GM23338 (cell line): ENCODE results near the gene KCNT1. TPM values are rescaled to one million over a fixed set of nuclear protein-coding genes. Genes with fewer than 3 reads are reported as not detected.

ENCODE experiments used
- ATAC-seq: fragments of 200-7000 bp; cut with Tn5 transposase; 3 replicates; pipeline ENCODE4 v1.9.1; 2020
- DNase-seq: peaks from one replicate; pipeline ENCODE4 v3.0.0-alpha.2; 2015; ENCODE audit warnings: low spot score
- H2AFZ ChIP-seq: fragments of 200-600 bp; sonication (generic); 2 replicates; pipeline ENCODE4 v1.8.0; 2016; ENCODE audit warnings: antibody characterized with exemption, mild to moderate bottlenecking, moderate library complexity
- H3F3A ChIP-seq: fragments of 200-600 bp; sonication (generic); replicated peaks from 2 replicates; pipeline ENCODE4 v1.8.0; 2017; ENCODE audit warnings: antibody characterized with exemption, mixed run types, low read depth
- H3K27ac ChIP-seq: fragments of 200-600 bp; sonication (generic); 2 replicates; pipeline ENCODE4 v1.6.1; 2016; ENCODE audit warnings: low read depth
- H3K27me3 ChIP-seq: fragments of 200-600 bp; sonication (generic); 2 replicates; pipeline ENCODE4 v1.8.0; 2016; ENCODE audit warnings: mild to moderate bottlenecking, mixed run types, moderate library complexity; ENCODE audit not compliant: insufficient read depth
- H3K36me3 ChIP-seq: fragments of 200-600 bp; sonication (generic); 2 replicates; pipeline ENCODE4 v1.8.0; 2016; ENCODE audit warnings: mild to moderate bottlenecking; ENCODE audit not compliant: insufficient read depth
- H3K4me1 ChIP-seq: fragments of 200-600 bp; sonication (generic); 2 replicates; pipeline ENCODE4 v1.8.0; 2016; ENCODE audit warnings: mild to moderate bottlenecking, moderate library complexity; ENCODE audit not compliant: insufficient read depth
- H3K4me2 ChIP-seq: fragments of 200-600 bp; sonication (generic); 2 replicates; pipeline ENCODE4 v1.7.1; 2017; ENCODE audit warnings: mixed run types
- H3K4me3 ChIP-seq: fragments of 200-600 bp; sonication (generic); 2 replicates; pipeline ENCODE4 v1.6.1; 2016; ENCODE audit warnings: mixed run types
- H3K79me2 ChIP-seq: fragments of 200-600 bp; sonication (generic); replicated peaks from 2 replicates; pipeline ENCODE4 v1.8.0; 2017; ENCODE audit warnings: mild to moderate bottlenecking; ENCODE audit not compliant: insufficient read depth
- H3K9me2 ChIP-seq: fragments of 200-600 bp; sonication (generic); 2 replicates; pipeline ENCODE4 v1.8.0; 2017; ENCODE audit not compliant: insufficient read depth
- H4K20me1 ChIP-seq: fragments of 200-600 bp; sonication (generic); replicated peaks from 2 replicates; pipeline ENCODE4 v1.8.0; 2017; ENCODE audit warnings: mild to moderate bottlenecking; ENCODE audit not compliant: insufficient read depth
- H3K27ac Mint-ChIP-seq: 2 replicates; pipeline ENCODE4 v1.8.0; 2020; ENCODE audit warnings: inconsistent platforms, mild to moderate bottlenecking, moderate library complexity, mixed read lengths
- H3K27me3 Mint-ChIP-seq: 3 replicates; pipeline ENCODE4 v1.8.0; 2022; ENCODE audit warnings: low read depth, mild to moderate bottlenecking, moderate library complexity, mixed read lengths, inconsistent platforms; ENCODE audit not compliant: insufficient read depth, poor library complexity
- H3K36me3 Mint-ChIP-seq: 3 replicates; pipeline ENCODE4 v1.8.0; 2021; ENCODE audit warnings: low read depth, mild to moderate bottlenecking, inconsistent platforms, moderate library complexity, mixed read lengths
- H3K4me1 Mint-ChIP-seq: 3 replicates; pipeline ENCODE4 v1.8.0; 2020; ENCODE audit warnings: mild to moderate bottlenecking, inconsistent platforms, mixed read lengths
- H3K4me3 Mint-ChIP-seq: 3 replicates; pipeline ENCODE4 v1.8.0; 2021; ENCODE audit warnings: moderate library complexity, mild to moderate bottlenecking, inconsistent platforms, mixed read lengths
- H3K9me3 Mint-ChIP-seq: 3 replicates; pipeline ENCODE4 v1.8.0; 2020; ENCODE audit warnings: moderate library complexity, mild to moderate bottlenecking, inconsistent platforms, mixed read lengths
- CREB1 ChIP-seq: fragments of 250-450 bp; sonication (Bioruptor Pico); IDR thresholded peaks from 2 replicates; pipeline ENCODE4 v1.5.0; 2020; ENCODE audit warnings: low read depth, mild to moderate bottlenecking, moderate library complexity
- ETS1 ChIP-seq: IDR thresholded peaks from 2 replicates; pipeline ENCODE4 v1.6.1; 2016; ENCODE audit warnings: antibody characterized with exemption
- EZH2 ChIP-seq: fragments of 200-600 bp; sonication (generic); IDR thresholded peaks from one replicate; pipeline ENCODE4 v1.8.0; 2017; ENCODE audit warnings: antibody characterized with exemption, mild to moderate bottlenecking, low read depth; ENCODE audit not compliant: unreplicated experiment
- EZH2phosphoT487 ChIP-seq: fragments of 200-600 bp; sonication (generic); IDR thresholded peaks from one replicate; pipeline ENCODE4 v1.8.1; 2018; ENCODE audit warnings: antibody characterized with exemption; ENCODE audit not compliant: unreplicated experiment
- JUNB ChIP-seq: IDR thresholded peaks from one replicate; pipeline ENCODE4 v1.6.1; 2016; ENCODE audit warnings: antibody characterized with exemption; ENCODE audit not compliant: unreplicated experiment
- NANOG ChIP-seq: IDR thresholded peaks from 2 replicates; pipeline ENCODE4 v1.6.1; 2016; ENCODE audit warnings: antibody characterized with exemption, borderline replicate concordance
- POLR2AphosphoS5 ChIP-seq: IDR thresholded peaks from 2 replicates; pipeline ENCODE4 v1.6.1; 2016; ENCODE audit warnings: antibody characterized with exemption, low read depth
- STAT1 ChIP-seq: IDR thresholded peaks from one replicate; pipeline ENCODE4 v1.6.1; 2016; ENCODE audit warnings: antibody characterized with exemption; ENCODE audit not compliant: unreplicated experiment
- ZNF331 ChIP-seq: fragments of 250-450 bp; sonication (Bioruptor Pico); IDR thresholded peaks from 2 replicates; pipeline ENCODE4 v1.5.0; 2020; ENCODE audit warnings: low read depth, mild to moderate bottlenecking, moderate library complexity
- polyA plus RNA-seq: library from polyadenylated mRNA; unstranded; fragments of >200 nt; fragmentation: Nextera tagmentation; extraction: Ambion mirVana; gene quantifications from 2 replicates; pipeline ENCODE4 v1.2.1, GENCODE V29; 2016
- total RNA-seq: library from RNA; depleted of rRNA; stranded (reverse); fragments of >200 nt; shearing (Covaris generic); gene quantifications from 2 replicates; pipeline ENCODE4 v1.2.3, GENCODE V29; 2014
- TF ChIP-seq, protein P1 (sequence below), 2 experiments: fragments of 200-600 bp in 1 of 2; sonication (generic) in 1 of 2; conservative IDR thresholded peaks; 2 replicates each; pipeline versions ENCODE4 v1.5.1 to v1.6.1; 2016 to 2017; ENCODE audit warnings: antibody characterized with exemption in 2 of 2, low read depth in 2 of 2, mild to moderate bottlenecking in 2 of 2, moderate library complexity in 1 of 2
- TF ChIP-seq, protein P2 (sequence below): fragments of 250-450 bp; sonication (Bioruptor Pico); IDR thresholded peaks from 2 replicates; pipeline ENCODE4 v1.5.0; 2020; ENCODE audit warnings: mild to moderate bottlenecking, moderate library complexity

Gene KCNT1
- total and polyA plus RNA-seq, 2 experiments from 2014 or later = 0.05 to 0.28 TPM

DNA sequence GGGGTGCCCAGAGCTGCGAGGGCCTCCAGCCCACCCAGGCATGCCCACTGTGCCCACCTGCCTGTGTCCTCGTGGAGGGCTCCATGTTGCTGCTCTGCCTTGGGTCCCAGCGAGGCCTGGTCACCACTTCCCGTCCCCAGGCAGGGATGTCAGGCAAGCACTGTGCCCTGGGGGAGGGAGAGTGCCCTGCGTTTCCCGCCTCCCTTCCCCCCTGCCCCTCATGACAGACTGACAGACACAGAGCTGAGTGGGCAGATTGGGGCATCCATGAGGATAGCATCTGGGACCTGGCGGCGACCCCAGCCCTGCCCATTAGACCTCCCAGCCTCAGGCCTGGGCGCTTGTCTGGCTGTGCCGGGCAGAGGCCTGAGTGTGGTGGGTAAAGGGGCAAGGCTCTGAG lies 56.9 kb downstream of the KCNT1 start (continued):
- TF ChIP-seq EZH2 = no peak

DNA sequence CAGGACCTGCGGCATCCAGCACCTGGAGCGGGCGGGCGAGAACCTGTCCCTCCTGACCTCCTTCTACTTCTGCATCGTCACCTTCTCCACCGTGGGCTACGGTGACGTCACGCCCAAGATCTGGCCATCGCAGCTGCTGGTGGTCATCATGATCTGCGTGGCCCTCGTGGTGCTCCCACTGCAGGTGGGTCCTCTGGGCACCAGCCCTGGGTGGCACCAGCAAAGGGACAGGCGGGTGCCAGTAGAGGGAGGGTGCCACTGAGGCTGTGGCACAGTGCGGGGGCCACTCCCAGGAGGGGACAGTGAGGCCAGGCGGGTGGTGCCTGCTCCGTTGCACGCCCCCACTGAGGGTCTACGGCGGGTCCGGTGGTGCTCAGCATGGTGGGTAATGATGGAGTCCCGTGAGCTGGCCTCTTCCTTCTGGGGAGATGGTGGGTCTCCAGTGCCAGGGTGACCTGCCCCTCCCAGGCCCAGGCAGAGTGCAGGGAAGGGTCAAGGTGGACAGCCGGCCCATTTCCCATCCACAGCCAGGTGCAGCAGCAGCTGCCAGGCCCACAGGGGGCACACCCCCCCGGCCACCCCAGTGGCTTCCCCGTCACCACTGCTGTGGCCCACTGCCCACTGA lies 57.8 kb downstream of the KCNT1 start:
- Histone ChIP-seq H3K79me2 (no peaks in the 10 kb centered on the region), H3K27me3 (no peaks in the 10 kb centered on the region), H3K4me3 (no peak overlapping the region), H3F3A (no peaks in the 10 kb centered on the region), H3K9me2 (no peaks in the 10 kb centered on the region), H3K27ac (no peak overlapping the region), H2AFZ (no peak overlapping the region), H3K4me1 (no peaks in the 10 kb centered on the region), H4K20me1 (no peaks in the 10 kb centered on the region), H3K4me2 (no peak overlapping the region), H3K36me3 (no peaks in the 10 kb centered on the region)
- H3K9me3 Mint-ChIP-seq = no peaks in the 10 kb centered on the region
- H3K27ac Mint-ChIP-seq = no peak overlapping the region
- no peaks in the 10 kb centered on the region; the same call in 2 of the 3 replicates for H3K4me1 Mint-ChIP-seq
- H3K36me3 Mint-ChIP-seq = no peaks in the 10 kb centered on the region
- no peak for TF ChIP-seq POLR2AphosphoS5
- no peak overlapping the region for H3K4me3 Mint-ChIP-seq
- H3K27me3 Mint-ChIP-seq = peaks cover 8% of the 10 kb centered on the region
- no peak for DNase-seq
- ATAC-seq = no peak

DNA sequence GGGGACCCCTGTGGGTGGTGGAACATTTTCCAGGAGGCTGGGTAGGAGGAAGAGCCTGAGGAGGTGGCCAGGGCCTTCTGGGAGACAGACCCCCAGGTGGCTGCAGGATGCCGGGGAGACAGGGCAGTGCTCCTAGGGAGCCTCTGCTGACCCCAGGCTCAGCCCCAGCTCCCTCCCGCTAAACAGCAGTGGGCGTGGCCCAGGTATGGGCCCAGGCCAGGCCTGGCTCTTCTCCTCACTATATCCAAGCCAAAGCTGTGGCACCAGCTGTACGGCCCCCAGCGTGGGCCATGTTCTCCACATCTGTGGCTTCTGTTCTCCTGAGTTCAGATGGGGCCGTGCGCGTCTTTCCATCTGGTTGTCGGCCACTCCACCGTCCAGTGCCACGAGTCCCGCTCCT lies 58.5 kb downstream of the KCNT1 start:
- DNase-seq = no peak
- no peak for TF ChIP-seq CREB1 (CRISPR knock-in tag)
- TF ChIP-seq, protein P1, sequence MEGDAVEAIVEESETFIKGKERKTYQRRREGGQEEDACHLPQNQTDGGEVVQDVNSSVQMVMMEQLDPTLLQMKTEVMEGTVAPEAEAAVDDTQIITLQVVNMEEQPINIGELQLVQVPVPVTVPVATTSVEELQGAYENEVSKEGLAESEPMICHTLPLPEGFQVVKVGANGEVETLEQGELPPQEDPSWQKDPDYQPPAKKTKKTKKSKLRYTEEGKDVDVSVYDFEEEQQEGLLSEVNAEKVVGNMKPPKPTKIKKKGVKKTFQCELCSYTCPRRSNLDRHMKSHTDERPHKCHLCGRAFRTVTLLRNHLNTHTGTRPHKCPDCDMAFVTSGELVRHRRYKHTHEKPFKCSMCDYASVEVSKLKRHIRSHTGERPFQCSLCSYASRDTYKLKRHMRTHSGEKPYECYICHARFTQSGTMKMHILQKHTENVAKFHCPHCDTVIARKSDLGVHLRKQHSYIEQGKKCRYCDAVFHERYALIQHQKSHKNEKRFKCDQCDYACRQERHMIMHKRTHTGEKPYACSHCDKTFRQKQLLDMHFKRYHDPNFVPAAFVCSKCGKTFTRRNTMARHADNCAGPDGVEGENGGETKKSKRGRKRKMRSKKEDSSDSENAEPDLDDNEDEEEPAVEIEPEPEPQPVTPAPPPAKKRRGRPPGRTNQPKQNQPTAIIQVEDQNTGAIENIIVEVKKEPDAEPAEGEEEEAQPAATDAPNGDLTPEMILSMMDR (conservative IDR thresholded peaks at IDR 0.05; ENCODE audit: low read depth in 2 of 2) = no peak
- TF ChIP-seq JUNB = no peak
- TF ChIP-seq ETS1 = no peak
- TF ChIP-seq EZH2phosphoT487 = no peak
- no peak for TF ChIP-seq ZNF331 (CRISPR knock-in tag)
- no peak for TF ChIP-seq NANOG
- no peak for TF ChIP-seq STAT1
- no peak for TF ChIP-seq EZH2
- TF ChIP-seq, protein P2, sequence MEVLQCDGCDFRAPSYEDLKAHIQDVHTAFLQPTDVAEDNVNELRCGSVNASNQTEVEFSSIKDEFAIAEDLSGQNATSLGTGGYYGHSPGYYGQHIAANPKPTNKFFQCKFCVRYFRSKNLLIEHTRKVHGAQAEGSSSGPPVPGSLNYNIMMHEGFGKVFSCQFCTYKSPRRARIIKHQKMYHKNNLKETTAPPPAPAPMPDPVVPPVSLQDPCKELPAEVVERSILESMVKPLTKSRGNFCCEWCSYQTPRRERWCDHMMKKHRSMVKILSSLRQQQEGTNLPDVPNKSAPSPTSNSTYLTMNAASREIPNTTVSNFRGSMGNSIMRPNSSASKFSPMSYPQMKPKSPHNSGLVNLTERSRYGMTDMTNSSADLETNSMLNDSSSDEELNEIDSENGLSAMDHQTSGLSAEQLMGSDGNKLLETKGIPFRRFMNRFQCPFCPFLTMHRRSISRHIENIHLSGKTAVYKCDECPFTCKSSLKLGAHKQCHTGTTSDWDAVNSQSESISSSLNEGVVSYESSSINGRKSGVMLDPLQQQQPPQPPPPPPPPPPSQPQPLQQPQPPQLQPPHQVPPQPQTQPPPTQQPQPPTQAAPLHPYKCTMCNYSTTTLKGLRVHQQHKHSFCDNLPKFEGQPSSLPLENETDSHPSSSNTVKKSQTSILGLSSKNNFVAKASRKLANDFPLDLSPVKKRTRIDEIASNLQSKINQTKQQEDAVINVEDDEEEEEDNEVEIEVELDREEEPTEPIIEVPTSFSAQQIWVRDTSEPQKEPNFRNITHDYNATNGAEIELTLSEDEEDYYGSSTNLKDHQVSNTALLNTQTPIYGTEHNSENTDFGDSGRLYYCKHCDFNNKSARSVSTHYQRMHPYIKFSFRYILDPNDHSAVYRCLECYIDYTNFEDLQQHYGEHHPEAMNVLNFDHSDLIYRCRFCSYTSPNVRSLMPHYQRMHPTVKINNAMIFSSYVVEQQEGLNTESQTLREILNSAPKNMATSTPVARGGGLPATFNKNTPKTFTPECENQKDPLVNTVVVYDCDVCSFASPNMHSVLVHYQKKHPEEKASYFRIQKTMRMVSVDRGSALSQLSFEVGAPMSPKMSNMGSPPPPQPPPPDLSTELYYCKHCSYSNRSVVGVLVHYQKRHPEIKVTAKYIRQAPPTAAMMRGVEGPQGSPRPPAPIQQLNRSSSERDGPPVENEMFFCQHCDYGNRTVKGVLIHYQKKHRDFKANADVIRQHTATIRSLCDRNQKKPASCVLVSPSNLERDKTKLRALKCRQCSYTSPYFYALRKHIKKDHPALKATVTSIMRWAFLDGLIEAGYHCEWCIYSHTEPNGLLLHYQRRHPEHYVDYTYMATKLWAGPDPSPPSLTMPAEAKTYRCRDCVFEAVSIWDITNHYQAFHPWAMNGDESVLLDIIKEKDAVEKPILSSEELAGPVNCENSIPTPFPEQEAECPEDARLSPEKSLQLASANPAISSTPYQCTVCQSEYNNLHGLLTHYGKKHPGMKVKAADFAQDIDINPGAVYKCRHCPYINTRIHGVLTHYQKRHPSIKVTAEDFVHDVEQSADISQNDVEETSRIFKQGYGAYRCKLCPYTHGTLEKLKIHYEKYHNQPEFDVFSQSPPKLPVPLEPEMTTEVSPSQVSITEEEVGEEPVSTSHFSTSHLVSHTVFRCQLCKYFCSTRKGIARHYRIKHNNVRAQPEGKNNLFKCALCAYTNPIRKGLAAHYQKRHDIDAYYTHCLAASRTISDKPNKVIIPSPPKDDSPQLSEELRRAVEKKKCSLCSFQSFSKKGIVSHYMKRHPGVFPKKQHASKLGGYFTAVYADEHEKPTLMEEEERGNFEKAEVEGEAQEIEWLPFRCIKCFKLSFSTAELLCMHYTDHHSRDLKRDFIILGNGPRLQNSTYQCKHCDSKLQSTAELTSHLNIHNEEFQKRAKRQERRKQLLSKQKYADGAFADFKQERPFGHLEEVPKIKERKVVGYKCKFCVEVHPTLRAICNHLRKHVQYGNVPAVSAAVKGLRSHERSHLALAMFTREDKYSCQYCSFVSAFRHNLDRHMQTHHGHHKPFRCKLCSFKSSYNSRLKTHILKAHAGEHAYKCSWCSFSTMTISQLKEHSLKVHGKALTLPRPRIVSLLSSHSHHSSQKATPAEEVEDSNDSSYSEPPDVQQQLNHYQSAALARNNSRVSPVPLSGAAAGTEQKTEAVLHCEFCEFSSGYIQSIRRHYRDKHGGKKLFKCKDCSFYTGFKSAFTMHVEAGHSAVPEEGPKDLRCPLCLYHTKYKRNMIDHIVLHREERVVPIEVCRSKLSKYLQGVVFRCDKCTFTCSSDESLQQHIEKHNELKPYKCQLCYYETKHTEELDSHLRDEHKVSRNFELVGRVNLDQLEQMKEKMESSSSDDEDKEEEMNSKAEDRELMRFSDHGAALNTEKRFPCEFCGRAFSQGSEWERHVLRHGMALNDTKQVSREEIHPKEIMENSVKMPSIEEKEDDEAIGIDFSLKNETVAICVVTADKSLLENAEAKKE (CRISPR knock-in tag) = no peak

More for the DNA sequence above, 58.5 kb downstream of the KCNT1 start:
- Histone ChIP-seq H2AFZ (no peak overlapping the region), H3K27me3 (no peaks in the 10 kb centered on the region), H3K4me2 (no peak overlapping the region), H3K79me2 (no peaks in the 10 kb centered on the region), H3K9me2 (no peaks in the 10 kb centered on the region), H3K4me1 (no peaks in the 10 kb centered on the region), H3K27ac (no peak overlapping the region), H3F3A (no peaks in the 10 kb centered on the region), H3K36me3 (no peaks in the 10 kb centered on the region), H4K20me1 (no peaks in the 10 kb centered on the region), H3K4me3 (no peak overlapping the region)
- H3K4me1 Mint-ChIP-seq = no peaks in the 10 kb centered on the region; the same call in 2 of the 3 replicates
- no peaks in the 10 kb centered on the region for H3K36me3 Mint-ChIP-seq
- H3K27me3 Mint-ChIP-seq = peaks cover 8% of the 10 kb centered on the region
- peak; percentile 27; the same call in 1 of the 3 replicates for ATAC-seq
- H3K4me3 Mint-ChIP-seq = no peak overlapping the region; the same call in 2 of the 3 replicates
- H3K9me3 Mint-ChIP-seq = peaks cover 4% of the 10 kb centered on the region; the same call in 2 of the 3 replicates
- no peak overlapping the region for H3K27ac Mint-ChIP-seq
